HCT116 (cell line): Measurements from ENCODE around the gene SHTN1. TPM values are rescaled to one million over a fixed set of nuclear protein-coding genes. Genes with fewer than 3 reads are reported as not detected.

Experiments
- ATAC-seq: fragments of 200-7000 bp; cut with Tn5 transposase; 2 replicates; pipeline ENCODE4 v1.9.1; 2020; ENCODE audit warnings: mild to moderate bottlenecking, moderate library complexity
- BruUV-seq: library from RNA; stranded (reverse); fragments of 400-500 nt; replicated peaks from 2 replicates; lab custom pipeline; 2021; lab: Mats Ljungman, UMichigan
- CTCF ChIA-PET: fragments of 300-600 bp; sonication (Branson Sonifier 250); formaldehyde crosslinking; loops from one replicate; lab custom pipeline; 2021; ENCODE audit warnings: antibody characterized with exemption; lab: Charles Lee
- POLR2A ChIA-PET: fragments of 300-600, 350-600 bp; sonication (Branson Sonifier 250); formaldehyde crosslinking; loops from one replicate; lab custom pipeline; 2021; ENCODE audit warnings: antibody characterized with exemption; lab: Charles Lee
- RAD21 ChIA-PET, 2 experiments: fragments of 300-600 bp; sonication (Branson Sonifier 250); formaldehyde crosslinking; loops; one replicate each; lab custom pipeline; 2023; ENCODE audit warnings: low total read pairs in 2 of 2; ENCODE audit not compliant: uncharacterized antibody in 2 of 2, unreplicated experiment in 2 of 2, low non-redundant PET in 1 of 2; lab: Charles Lee
- DNase-seq: peaks from one replicate; pipeline ENCODE4 v3.0.0-alpha.2; 2010; ENCODE audit warnings: low read depth, low spot score
- H2AFZ ChIP-seq: fragments of 200-600 bp; shearing (Covaris generic), sonication (generic); 2 replicates; pipeline ENCODE4 v1.6.1; 2017; ENCODE audit warnings: low read depth, mixed run types, mixed read lengths, antibody characterized with exemption, low read length; ENCODE audit not compliant: poor library complexity, severe bottlenecking
- H3K27ac ChIP-seq: 2 replicates; pipeline ENCODE4 v1.5.1; 2012; ENCODE audit warnings: low read depth, low read length
- H3K27me3 ChIP-seq: fragments of 200-600 bp; sonication (generic); 2 replicates; pipeline ENCODE4 v1.6.1; 2016; ENCODE audit warnings: mixed run types, low read length, mixed read lengths; ENCODE audit not compliant: insufficient read depth
- H3K36me3 ChIP-seq, 2 experiments: fragments of 200-500 bp in 1 of 2; fragments of 200-600 bp in 1 of 2; sonication (Bioruptor generic) in 1 of 2; sonication (generic) in 1 of 2; 2 replicates each; pipeline versions ENCODE4 v1.5.1 to v1.6.1; 2014 to 2016; ENCODE audit warnings: low read length in 2 of 2, inconsistent platforms in 1 of 2, mixed read lengths in 1 of 2, mixed run types in 1 of 2; ENCODE audit not compliant: insufficient read depth in 2 of 2, control insufficient read depth in 1 of 2
- H3K4me1 ChIP-seq, 2 experiments: fragments of 200-600 bp in 1 of 2; sonication (generic) in 1 of 2; 2 replicates each; pipeline versions ENCODE4 v1.5.1 to v1.6.1; 2012 to 2017; ENCODE audit warnings: low read length in 2 of 2, inconsistent platforms in 1 of 2, mild to moderate bottlenecking in 1 of 2, mixed read lengths in 1 of 2, mixed run types in 1 of 2, moderate library complexity in 1 of 2; ENCODE audit not compliant: insufficient read depth in 2 of 2, control insufficient read depth in 1 of 2
- H3K4me2 ChIP-seq: fragments of 200-600 bp; sonication (generic); 2 replicates; pipeline ENCODE4 v1.6.1; 2017; ENCODE audit warnings: mixed run types, low read length, mixed read lengths
- H3K4me3 ChIP-seq, 2 experiments: fragments of 200-600 bp in 1 of 2; sonication (generic) in 1 of 2; replicated peaks in 1 of 2; 2 replicates each; pipeline ENCODE4 v1.5.1; 2011 to 2016; ENCODE audit warnings: low read length in 2 of 2, control low read depth in 1 of 2, low read depth in 1 of 2, mild to moderate bottlenecking in 1 of 2, mixed read lengths in 1 of 2, mixed run types in 1 of 2
- H3K79me2 ChIP-seq: fragments of 200-600 bp; sonication (generic); 2 replicates; pipeline ENCODE4 v1.6.1; 2017; ENCODE audit warnings: mild to moderate bottlenecking, mixed run types, low read length, moderate library complexity, mixed read lengths; ENCODE audit not compliant: insufficient read depth
- H3K9ac ChIP-seq: fragments of 200-600 bp; sonication (generic); 2 replicates; pipeline ENCODE4 v1.6.1; 2016; ENCODE audit warnings: low read length, mixed read lengths
- H3K9me2 ChIP-seq: fragments of 200-600 bp; sonication (generic), shearing (Covaris generic); 2 replicates; pipeline ENCODE4 v1.6.1; 2017; ENCODE audit warnings: mixed run types, mild to moderate bottlenecking, moderate library complexity; ENCODE audit not compliant: insufficient read depth
- H3K9me3 ChIP-seq, 2 experiments: fragments of 200-500 bp in 1 of 2; fragments of 200-600 bp in 1 of 2; sonication (Bioruptor generic) in 1 of 2; sonication (generic) in 1 of 2; 2 replicates each; pipeline ENCODE4 v1.6.1; 2014 to 2017; ENCODE audit warnings: low read length in 2 of 2, mixed read lengths in 2 of 2, inconsistent platforms in 1 of 2, low read depth in 1 of 2, mild to moderate bottlenecking in 1 of 2, mixed run types in 1 of 2, moderate library complexity in 1 of 2; ENCODE audit not compliant: control insufficient read depth in 1 of 2, insufficient read depth in 1 of 2
- H4K20me1 ChIP-seq: fragments of 200-600 bp; sonication (generic), shearing (Covaris generic); 2 replicates; pipeline ENCODE4 v1.6.1; 2017; ENCODE audit warnings: mixed run types, mild to moderate bottlenecking, moderate library complexity; ENCODE audit not compliant: insufficient read depth
- CBX3 ChIP-seq: IDR thresholded peaks from 2 replicates; pipeline ENCODE4 v1.6.1; 2012; ENCODE audit warnings: low read depth
- CEBPB ChIP-seq: IDR thresholded peaks from 2 replicates; pipeline ENCODE4 v1.6.1; 2012; ENCODE audit warnings: low read depth
- CTCF ChIP-seq, 3 experiments: fragments of 200-600 bp in 1 of 3; sonication (generic) in 1 of 3; IDR thresholded peaks in 2 of 3; conservative IDR thresholded peaks in 1 of 3; 2 replicates each; pipeline ENCODE4 v1.5.1; 2012 to 2017; ENCODE audit warnings: low read depth in 2 of 3, low read length in 2 of 3, antibody characterized with exemption in 1 of 3, borderline replicate concordance in 1 of 3, control low read depth in 1 of 3, mild to moderate bottlenecking in 1 of 3, mixed read lengths in 1 of 3, mixed run types in 1 of 3, moderate library complexity in 1 of 3; ENCODE audit not compliant: insufficient read depth in 1 of 3
- EGR1 ChIP-seq: IDR thresholded peaks from 2 replicates; pipeline ENCODE4 v1.6.1; 2012; ENCODE audit warnings: low read depth
- ELF1 ChIP-seq: IDR thresholded peaks from 2 replicates; pipeline ENCODE4 v1.6.1; 2012; ENCODE audit warnings: low read depth, borderline replicate concordance
- EZH2 ChIP-seq: fragments of 200-600 bp; sonication (generic); IDR thresholded peaks from 2 replicates; pipeline ENCODE4 v1.6.1; 2017; ENCODE audit warnings: antibody characterized with exemption, mixed run types
- EZH2phosphoT487 ChIP-seq: fragments of 200-600 bp; IDR thresholded peaks from 2 replicates; pipeline ENCODE4 v1.6.1; 2018; ENCODE audit warnings: antibody characterized with exemption, borderline replicate concordance
- JUND ChIP-seq: IDR thresholded peaks from 2 replicates; pipeline ENCODE4 v1.6.1; 2012
- MAX ChIP-seq: IDR thresholded peaks from 2 replicates; pipeline ENCODE4 v1.6.1; 2012
- POLR2A ChIP-seq: IDR thresholded peaks from 2 replicates; pipeline ENCODE4 v1.7.0; 2011; ENCODE audit warnings: borderline replicate concordance; ENCODE audit not compliant: insufficient read depth, insufficient read length; ENCODE audit errors: extremely low read depth
- POLR2AphosphoS5 ChIP-seq: IDR thresholded peaks from 2 replicates; pipeline ENCODE4 v1.6.1; 2011; ENCODE audit warnings: mild to moderate bottlenecking, low read depth, low read length, moderate library complexity
- SIN3A ChIP-seq: IDR thresholded peaks from 2 replicates; pipeline ENCODE4 v1.6.1; 2012; ENCODE audit warnings: low read depth
- SRF ChIP-seq: IDR thresholded peaks from 2 replicates; pipeline ENCODE4 v1.6.1; 2012; ENCODE audit warnings: low read depth
- ZFX ChIP-seq: fragments of 450-650 bp; IDR thresholded peaks from 2 replicates; pipeline ENCODE4 v1.6.1; 2017
- intact Hi-C: fragments of 100-400 bp; cut with micrococcal nuclease; formaldehyde crosslinking; loops from 2 replicates; pipeline ENCODE4 v1.10.0; 2022
- total RNA-seq: library from RNA; stranded (reverse); gene quantifications from one replicate; pipeline ENCODE4 v1.2.1, GENCODE V29; 2021; ENCODE audit not compliant: unreplicated experiment
- TF ChIP-seq, protein P1 (sequence below): IDR thresholded peaks from 2 replicates; pipeline ENCODE4 v1.6.1; 2011; ENCODE audit warnings: mild to moderate bottlenecking, low read length, moderate library complexity; ENCODE audit not compliant: insufficient replicate concordance; ENCODE audit errors: extremely low read depth
- TF ChIP-seq, protein P2 (sequence below): IDR thresholded peaks from 2 replicates; pipeline ENCODE4 v1.6.1; 2012; ENCODE audit warnings: low read depth

Gene SHTN1
- total RNA-seq, 1 experiment from 2014 or later, result 64.0 TPM

DNA sequence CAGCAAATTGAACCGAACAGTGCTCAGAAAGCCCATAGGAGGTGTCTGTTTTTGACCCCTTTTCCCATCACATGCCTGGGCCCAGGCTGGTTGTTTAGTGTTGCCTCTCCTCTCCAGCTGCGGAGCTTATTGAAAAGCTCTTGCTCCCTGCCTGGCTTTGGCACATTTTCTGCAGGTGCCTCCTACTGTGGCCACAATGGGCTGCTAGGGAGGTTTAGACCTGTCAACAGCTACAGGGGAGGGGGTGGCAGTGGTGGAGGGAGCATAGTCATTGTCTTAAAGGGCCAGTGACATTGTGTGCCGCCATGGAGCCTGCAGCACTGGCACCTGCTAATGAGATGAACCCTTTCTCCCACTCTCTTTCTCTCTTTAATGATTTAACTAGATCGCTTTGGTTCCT, 168.9 kb downstream of the SHTN1 start (continued):
- TF ChIP-seq SIN3A, result no peak
- no peak for TF ChIP-seq CTCF (IDR thresholded peaks at IDR 0.05 in 2 of 3, conservative IDR thresholded peaks at IDR 0.05 in 1 of 3; ENCODE audit: borderline replicate concordance in 1 of 3, insufficient read depth in 1 of 3, low read depth in 2 of 3, low read length in 2 of 3)
- no peak for TF ChIP-seq EZH2
- TF ChIP-seq POLR2AphosphoS5, result no peak

GRCh38 chr10:116835658-116836057, 169.3 kb downstream of the SHTN1 start:
- ATAC-seq (no peak), DNase-seq (no peak)
- H3K27me3 ChIP-seq, result no peaks in the 10 kb centered on the region
- CTCF ChIA-PET, result interaction anchor here (1.3 kb wide), 1 partner anchor 339 kb away, joined by 4 read pairs; no protein-coding TSS in a partner anchor
- POLR2A ChIA-PET, result no interaction called here
- no TSS peak for BruUV-seq
- no peaks in the 10 kb centered on the region for H3K79me2 ChIP-seq
- H3K36me3 ChIP-seq, result 0 out of 4 replicates have a peak, but pooled peaks cover 0 to 4% of the 10 kb centered on the region in 2 experiments
- no peaks in the 10 kb centered on the region for H3K4me1 ChIP-seq
- no peaks in the 10 kb centered on the region for H3K9me3 ChIP-seq
- no peaks in the 10 kb centered on the region for H3K9me2 ChIP-seq
- no peak overlapping the region for H3K4me2 ChIP-seq
- no peaks in the 10 kb centered on the region for H4K20me1 ChIP-seq
- RAD21 ChIA-PET, result no interaction called here
- no peak overlapping the region for H2AFZ ChIP-seq
- H3K9ac ChIP-seq, result no peak overlapping the region
- intact Hi-C loops, result no loop called here
- no peak overlapping the region for H3K27ac ChIP-seq
- H3K4me3 ChIP-seq, result no peak overlapping the region
- TF ChIP-seq SIN3A, result no peak
- no peak for TF ChIP-seq EGR1
- TF ChIP-seq CBX3, result no peak
- TF ChIP-seq CEBPB, result no peak
- TF ChIP-seq, protein P1, sequence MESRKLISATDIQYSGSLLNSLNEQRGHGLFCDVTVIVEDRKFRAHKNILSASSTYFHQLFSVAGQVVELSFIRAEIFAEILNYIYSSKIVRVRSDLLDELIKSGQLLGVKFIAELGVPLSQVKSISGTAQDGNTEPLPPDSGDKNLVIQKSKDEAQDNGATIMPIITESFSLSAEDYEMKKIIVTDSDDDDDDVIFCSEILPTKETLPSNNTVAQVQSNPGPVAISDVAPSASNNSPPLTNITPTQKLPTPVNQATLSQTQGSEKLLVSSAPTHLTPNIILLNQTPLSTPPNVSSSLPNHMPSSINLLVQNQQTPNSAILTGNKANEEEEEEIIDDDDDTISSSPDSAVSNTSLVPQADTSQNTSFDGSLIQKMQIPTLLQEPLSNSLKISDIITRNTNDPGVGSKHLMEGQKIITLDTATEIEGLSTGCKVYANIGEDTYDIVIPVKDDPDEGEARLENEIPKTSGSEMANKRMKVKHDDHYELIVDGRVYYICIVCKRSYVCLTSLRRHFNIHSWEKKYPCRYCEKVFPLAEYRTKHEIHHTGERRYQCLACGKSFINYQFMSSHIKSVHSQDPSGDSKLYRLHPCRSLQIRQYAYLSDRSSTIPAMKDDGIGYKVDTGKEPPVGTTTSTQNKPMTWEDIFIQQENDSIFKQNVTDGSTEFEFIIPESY, result no peak
- TF ChIP-seq, protein P2, sequence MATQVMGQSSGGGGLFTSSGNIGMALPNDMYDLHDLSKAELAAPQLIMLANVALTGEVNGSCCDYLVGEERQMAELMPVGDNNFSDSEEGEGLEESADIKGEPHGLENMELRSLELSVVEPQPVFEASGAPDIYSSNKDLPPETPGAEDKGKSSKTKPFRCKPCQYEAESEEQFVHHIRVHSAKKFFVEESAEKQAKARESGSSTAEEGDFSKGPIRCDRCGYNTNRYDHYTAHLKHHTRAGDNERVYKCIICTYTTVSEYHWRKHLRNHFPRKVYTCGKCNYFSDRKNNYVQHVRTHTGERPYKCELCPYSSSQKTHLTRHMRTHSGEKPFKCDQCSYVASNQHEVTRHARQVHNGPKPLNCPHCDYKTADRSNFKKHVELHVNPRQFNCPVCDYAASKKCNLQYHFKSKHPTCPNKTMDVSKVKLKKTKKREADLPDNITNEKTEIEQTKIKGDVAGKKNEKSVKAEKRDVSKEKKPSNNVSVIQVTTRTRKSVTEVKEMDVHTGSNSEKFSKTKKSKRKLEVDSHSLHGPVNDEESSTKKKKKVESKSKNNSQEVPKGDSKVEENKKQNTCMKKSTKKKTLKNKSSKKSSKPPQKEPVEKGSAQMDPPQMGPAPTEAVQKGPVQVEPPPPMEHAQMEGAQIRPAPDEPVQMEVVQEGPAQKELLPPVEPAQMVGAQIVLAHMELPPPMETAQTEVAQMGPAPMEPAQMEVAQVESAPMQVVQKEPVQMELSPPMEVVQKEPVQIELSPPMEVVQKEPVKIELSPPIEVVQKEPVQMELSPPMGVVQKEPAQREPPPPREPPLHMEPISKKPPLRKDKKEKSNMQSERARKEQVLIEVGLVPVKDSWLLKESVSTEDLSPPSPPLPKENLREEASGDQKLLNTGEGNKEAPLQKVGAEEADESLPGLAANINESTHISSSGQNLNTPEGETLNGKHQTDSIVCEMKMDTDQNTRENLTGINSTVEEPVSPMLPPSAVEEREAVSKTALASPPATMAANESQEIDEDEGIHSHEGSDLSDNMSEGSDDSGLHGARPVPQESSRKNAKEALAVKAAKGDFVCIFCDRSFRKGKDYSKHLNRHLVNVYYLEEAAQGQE, result no peak
- TF ChIP-seq POLR2AphosphoS5, result no peak
- no peak for TF ChIP-seq SRF
- no peak for TF ChIP-seq JUND
- no peak for TF ChIP-seq POLR2A
- no peak for TF ChIP-seq CTCF (IDR thresholded peaks at IDR 0.05 in 2 of 3, conservative IDR thresholded peaks at IDR 0.05 in 1 of 3; ENCODE audit: borderline replicate concordance in 1 of 3, insufficient read depth in 1 of 3, low read depth in 2 of 3, low read length in 2 of 3)
- TF ChIP-seq EZH2phosphoT487, result no peak
- no peak for TF ChIP-seq ELF1
- TF ChIP-seq ZFX, result no peak
- TF ChIP-seq MAX, result no peak
